Measurements from ENCODE around the gene TLR2.

DNA sequence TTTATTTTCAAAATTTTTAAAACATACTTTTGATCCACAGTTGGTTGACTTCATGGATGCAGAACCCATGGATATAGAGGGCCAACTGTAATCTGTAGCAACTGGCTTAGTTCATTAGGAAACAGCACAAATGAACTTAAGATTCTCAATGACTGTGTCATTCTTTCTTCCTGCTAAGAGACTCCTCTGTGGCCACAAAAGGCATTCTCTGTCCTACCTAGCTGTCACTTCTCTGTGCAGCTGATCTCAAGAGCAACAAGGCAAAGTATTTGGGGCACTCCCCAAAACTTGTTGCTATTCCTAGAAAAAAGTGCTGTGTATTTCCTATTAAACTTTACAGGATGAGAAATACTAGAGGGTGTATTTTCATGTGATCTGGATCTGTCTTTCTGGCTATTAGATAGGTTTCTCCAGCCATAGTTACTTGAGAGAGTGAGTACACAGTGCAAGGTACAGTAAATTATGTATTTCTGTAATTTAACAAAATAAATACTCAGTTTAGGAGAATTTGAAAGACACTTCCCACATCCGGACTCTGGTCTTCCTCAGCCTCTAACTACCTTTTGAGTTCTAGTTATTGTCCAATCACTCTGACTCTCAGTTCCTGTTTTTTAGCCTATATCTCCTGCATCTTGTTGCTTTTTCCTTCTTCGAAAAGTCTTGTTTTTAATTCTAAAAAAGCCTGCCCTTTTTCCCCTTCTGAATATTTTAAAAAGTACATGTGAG lies 21.8 kb downstream of the TLR2 start:
- TF ChIP-seq, protein P1, sequence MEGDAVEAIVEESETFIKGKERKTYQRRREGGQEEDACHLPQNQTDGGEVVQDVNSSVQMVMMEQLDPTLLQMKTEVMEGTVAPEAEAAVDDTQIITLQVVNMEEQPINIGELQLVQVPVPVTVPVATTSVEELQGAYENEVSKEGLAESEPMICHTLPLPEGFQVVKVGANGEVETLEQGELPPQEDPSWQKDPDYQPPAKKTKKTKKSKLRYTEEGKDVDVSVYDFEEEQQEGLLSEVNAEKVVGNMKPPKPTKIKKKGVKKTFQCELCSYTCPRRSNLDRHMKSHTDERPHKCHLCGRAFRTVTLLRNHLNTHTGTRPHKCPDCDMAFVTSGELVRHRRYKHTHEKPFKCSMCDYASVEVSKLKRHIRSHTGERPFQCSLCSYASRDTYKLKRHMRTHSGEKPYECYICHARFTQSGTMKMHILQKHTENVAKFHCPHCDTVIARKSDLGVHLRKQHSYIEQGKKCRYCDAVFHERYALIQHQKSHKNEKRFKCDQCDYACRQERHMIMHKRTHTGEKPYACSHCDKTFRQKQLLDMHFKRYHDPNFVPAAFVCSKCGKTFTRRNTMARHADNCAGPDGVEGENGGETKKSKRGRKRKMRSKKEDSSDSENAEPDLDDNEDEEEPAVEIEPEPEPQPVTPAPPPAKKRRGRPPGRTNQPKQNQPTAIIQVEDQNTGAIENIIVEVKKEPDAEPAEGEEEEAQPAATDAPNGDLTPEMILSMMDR (conservative IDR thresholded peaks at IDR 0.05; ENCODE audit: low read length), result no peak
- TF ChIP-seq EZH2phosphoT487 (IDR thresholded peaks at IDR 0.05; ENCODE audit: borderline replicate concordance), result no peak

Measured in Loucy (cell line).